A673 (cell line): ENCODE results near the gene NCK1. TPM values are rescaled to one million over a fixed set of nuclear protein-coding genes. Genes with fewer than 3 reads are reported as not detected.

Experiments
- BruUV-seq: library from RNA; stranded (reverse); fragments of 400-500 nt; replicated peaks from 2 replicates; lab custom pipeline; 2021; lab: Mats Ljungman, UMichigan
- CTCF ChIA-PET: fragments of 300-600 bp; sonication (Branson Sonifier 250); formaldehyde crosslinking; loops from one replicate; lab custom pipeline; 2022; ENCODE audit warnings: antibody characterized with exemption; lab: Charles Lee
- POLR2A ChIA-PET: fragments of 300-600 bp; sonication (Branson Sonifier 250); formaldehyde crosslinking; loops from one replicate; lab custom pipeline; 2022; ENCODE audit warnings: antibody characterized with exemption; ENCODE audit not compliant: low non-redundant PET; lab: Charles Lee
- DNase-seq: peaks from one replicate; pipeline ENCODE4 v3.0.0-alpha.2; 2015; ENCODE audit warnings: low spot score
- H3K27ac ChIP-seq: fragments of 200-600 bp; sonication (generic); 2 replicates; pipeline ENCODE4 v1.5.1; 2016; ENCODE audit warnings: mixed run types, low read depth, mild to moderate bottlenecking, mixed read lengths, antibody characterized with exemption, low read length; ENCODE audit not compliant: poor library complexity, severe bottlenecking
- H3K27me3 ChIP-seq: fragments of 200-600 bp; sonication (generic); replicated peaks from 2 replicates; pipeline ENCODE4 v1.6.1; 2017; ENCODE audit warnings: mixed run types, low read depth, mild to moderate bottlenecking, mixed read lengths, antibody characterized with exemption, low read length; ENCODE audit not compliant: insufficient read depth, poor library complexity
- H3K36me3 ChIP-seq: fragments of 200-600 bp; sonication (generic); 2 replicates; pipeline ENCODE4 v1.6.1; 2016; ENCODE audit warnings: mixed run types, mild to moderate bottlenecking, mixed read lengths, antibody characterized with exemption, low read length; ENCODE audit not compliant: insufficient read depth, poor library complexity, severe bottlenecking
- H3K4me1 ChIP-seq: fragments of 200-600 bp; sonication (generic); 2 replicates; pipeline ENCODE4 v1.6.1; 2017; ENCODE audit warnings: mixed run types, mild to moderate bottlenecking, mixed read lengths, antibody characterized with exemption, low read length; ENCODE audit not compliant: insufficient read depth, poor library complexity, severe bottlenecking
- H3K4me3 ChIP-seq: fragments of 200-600 bp; sonication (generic); 2 replicates; pipeline ENCODE4 v1.5.1; 2016; ENCODE audit warnings: low read depth, mixed run types, mild to moderate bottlenecking, mixed read lengths, low read length; ENCODE audit not compliant: poor library complexity, severe bottlenecking
- H3K9me3 ChIP-seq: fragments of 200-600 bp; sonication (generic); 2 replicates; pipeline ENCODE4 v1.6.1; 2016; ENCODE audit warnings: mixed run types, low read depth, mild to moderate bottlenecking, mixed read lengths, antibody characterized with exemption, low read length; ENCODE audit not compliant: poor library complexity, severe bottlenecking
- EZH2 ChIP-seq: fragments of 200-600 bp; sonication (generic); IDR thresholded peaks from 2 replicates; pipeline ENCODE4 v1.6.1; 2017; ENCODE audit warnings: borderline replicate concordance, low read depth, mild to moderate bottlenecking, mixed read lengths, antibody characterized with exemption, low read length; ENCODE audit not compliant: poor library complexity, severe bottlenecking
- intact Hi-C: fragments of 100-400 bp; cut with micrococcal nuclease; formaldehyde crosslinking; loops from one replicate; pipeline ENCODE4 v1.10.0; 2022; ENCODE audit not compliant: unreplicated experiment
- total RNA-seq: library from RNA; stranded (reverse); gene quantifications from 2 replicates; pipeline ENCODE4 v1.2.3, GENCODE V29; 2021
- TF ChIP-seq, protein P1 (sequence below): fragments of 300-800, 200-600 bp; sonication (generic); conservative IDR thresholded peaks from 2 replicates; pipeline ENCODE4 v1.5.1; 2017; ENCODE audit warnings: low read depth, mild to moderate bottlenecking, antibody characterized with exemption, low read length, moderate library complexity, mixed read lengths

Gene NCK1
- total RNA-seq, 1 experiment from 2014 or later: 50.2 TPM

DNA sequence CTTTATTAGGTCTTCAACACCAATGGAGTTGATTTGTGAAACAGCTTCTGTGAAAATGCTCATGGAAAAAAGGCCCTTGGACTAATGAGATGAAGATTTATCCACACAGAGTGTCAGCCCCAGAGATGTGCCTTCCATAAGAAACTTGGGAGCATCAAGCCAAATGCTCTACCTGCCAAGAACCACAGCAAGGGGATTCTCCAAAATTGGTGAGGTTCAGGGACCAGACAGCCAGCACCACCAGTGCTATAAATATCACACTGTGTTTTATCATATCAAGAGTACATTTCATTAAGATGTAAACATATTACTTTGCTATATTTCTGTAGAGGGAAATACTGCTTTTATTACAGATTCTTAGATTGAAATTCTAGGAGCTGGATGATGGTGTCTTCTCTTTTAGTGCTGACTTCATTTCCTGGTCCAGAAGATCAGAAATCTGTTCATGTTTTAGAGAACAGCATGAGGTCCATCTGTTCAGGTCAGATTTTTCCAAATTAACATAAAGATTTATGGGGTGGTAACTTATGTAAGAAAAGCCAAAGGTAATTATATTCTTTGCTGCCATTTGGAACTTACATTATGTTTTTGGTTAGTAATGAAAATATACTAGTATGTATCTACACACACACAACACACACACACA is 25.4 kb upstream of the NCK1 start:
- Histone ChIP-seq H3K27ac (peak overlapping the region; percentile 91), H3K4me1 (peaks cover 73% of the 10 kb centered on the region)
- no TSS peak for BruUV-seq

DNA sequence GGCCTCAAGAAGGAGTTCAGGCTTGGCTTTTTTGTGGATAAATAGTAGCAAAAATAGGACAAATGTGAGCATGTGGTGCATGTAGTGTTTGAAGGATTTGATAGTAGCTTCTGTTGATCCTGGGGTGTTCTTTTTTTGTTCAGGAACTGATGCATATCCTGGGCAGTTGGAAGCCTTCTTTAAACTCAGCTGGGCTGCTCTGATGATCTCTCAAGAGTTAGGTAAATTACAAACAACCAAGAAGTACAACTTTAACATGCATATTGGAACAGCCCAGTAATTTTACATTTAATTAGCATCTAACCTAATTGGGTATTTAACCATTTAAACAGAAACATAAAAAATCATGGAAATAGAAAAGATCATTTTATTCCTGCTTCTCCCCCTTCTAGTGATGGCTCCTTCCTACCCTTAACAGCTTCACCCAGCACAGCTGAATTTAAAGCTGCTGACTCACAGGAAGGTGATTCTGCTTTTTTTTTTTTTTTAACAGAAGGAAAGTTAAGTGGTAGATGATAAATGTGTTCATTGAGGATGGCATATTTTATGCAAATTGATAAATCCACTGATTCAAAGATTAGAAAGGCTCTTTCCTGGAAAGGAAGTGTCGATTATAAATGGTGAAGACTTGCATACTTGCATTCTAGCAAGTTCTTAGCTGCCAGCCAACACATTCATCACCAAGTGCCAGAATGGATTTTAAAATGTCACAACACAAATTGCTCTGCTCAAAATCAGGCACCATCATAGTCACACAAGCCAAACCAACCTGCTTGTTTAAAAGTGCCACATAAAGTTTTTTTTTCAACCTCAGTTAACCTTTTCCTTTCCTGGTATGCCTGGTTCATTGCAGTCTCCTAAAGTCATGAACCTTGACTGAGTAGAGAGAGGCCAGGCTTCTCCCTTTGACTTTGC is 23.1 kb upstream of the NCK1 start:
- ChIA-PET CTCF (interaction anchor here (1.6 kb wide), 1 partner anchor 86 kb away, joined by 6 read pairs; the partner anchor contains the start of gene STAG1), POLR2A (interaction anchor here (0.6 kb wide), 2 partner anchors 143 to 651 kb away, joined by 3 to 4 read pairs; no protein-coding TSS in a partner anchor)
- intact Hi-C loops: loop anchor here (2.0 to 5.0 kb wide), 3 partner anchors 36 to 642 kb away; partner anchors contain the start of genes MSL2 and STAG1
- H3K36me3 ChIP-seq: no peaks in the 10 kb centered on the region
- H3K27ac ChIP-seq: peak overlapping the region; percentile 91
- peaks cover 67% of the 10 kb centered on the region for H3K4me1 ChIP-seq
- TF ChIP-seq, protein P1, sequence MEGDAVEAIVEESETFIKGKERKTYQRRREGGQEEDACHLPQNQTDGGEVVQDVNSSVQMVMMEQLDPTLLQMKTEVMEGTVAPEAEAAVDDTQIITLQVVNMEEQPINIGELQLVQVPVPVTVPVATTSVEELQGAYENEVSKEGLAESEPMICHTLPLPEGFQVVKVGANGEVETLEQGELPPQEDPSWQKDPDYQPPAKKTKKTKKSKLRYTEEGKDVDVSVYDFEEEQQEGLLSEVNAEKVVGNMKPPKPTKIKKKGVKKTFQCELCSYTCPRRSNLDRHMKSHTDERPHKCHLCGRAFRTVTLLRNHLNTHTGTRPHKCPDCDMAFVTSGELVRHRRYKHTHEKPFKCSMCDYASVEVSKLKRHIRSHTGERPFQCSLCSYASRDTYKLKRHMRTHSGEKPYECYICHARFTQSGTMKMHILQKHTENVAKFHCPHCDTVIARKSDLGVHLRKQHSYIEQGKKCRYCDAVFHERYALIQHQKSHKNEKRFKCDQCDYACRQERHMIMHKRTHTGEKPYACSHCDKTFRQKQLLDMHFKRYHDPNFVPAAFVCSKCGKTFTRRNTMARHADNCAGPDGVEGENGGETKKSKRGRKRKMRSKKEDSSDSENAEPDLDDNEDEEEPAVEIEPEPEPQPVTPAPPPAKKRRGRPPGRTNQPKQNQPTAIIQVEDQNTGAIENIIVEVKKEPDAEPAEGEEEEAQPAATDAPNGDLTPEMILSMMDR: no peak
- TF ChIP-seq EZH2: no peak
- H3K4me3 ChIP-seq: peak overlapping the region; percentile 5
- BruUV-seq: TSS peak; percentile 90
- DNase-seq: peak; percentile 96
- H3K9me3 ChIP-seq: no peaks in the 10 kb centered on the region
- no peaks in the 10 kb centered on the region for H3K27me3 ChIP-seq

More for the DNA sequence above, 25.4 kb upstream of the NCK1 start:
- H3K27me3 ChIP-seq: no peaks in the 10 kb centered on the region
- H3K9me3 ChIP-seq: no peaks in the 10 kb centered on the region
- no peaks in the 10 kb centered on the region for H3K36me3 ChIP-seq
- intact Hi-C loops: loop anchor here (5.0 kb wide), 2 partner anchors 84 to 639 kb away; partner anchors contain the start of genes MSL2 and STAG1
- peak; percentile 79 for DNase-seq
- CTCF ChIA-PET: no interaction called here
- no peak overlapping the region for H3K4me3 ChIP-seq
- POLR2A ChIA-PET: no interaction called here
- TF ChIP-seq, protein P1: no peak
- TF ChIP-seq EZH2: no peak

DNA sequence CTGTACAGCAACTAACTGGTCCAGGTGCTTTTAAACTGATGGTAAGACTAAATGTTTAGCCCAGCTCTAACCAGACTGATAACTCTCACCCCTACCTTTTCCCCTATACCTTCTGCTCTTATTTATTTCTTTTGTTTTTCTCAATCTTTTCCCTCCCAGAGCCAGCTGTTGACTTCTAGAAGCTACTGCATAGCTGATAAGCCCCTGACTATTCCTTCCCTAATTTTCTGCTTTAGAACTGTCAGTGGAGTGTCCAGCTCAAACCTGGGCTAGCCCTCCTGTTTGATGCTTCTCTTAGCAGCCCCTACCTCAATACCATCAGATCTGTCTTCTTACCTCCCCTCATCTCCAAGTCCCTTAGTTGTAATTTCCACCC is 22.5 kb upstream of the NCK1 start:
- Histone ChIP-seq H3K27ac (peak overlapping the region; percentile 91), H3K36me3 (no peaks in the 10 kb centered on the region), H3K9me3 (no peaks in the 10 kb centered on the region), H3K4me1 (peaks cover 63% of the 10 kb centered on the region), H3K4me3 (no peak overlapping the region), H3K27me3 (no peaks in the 10 kb centered on the region)
- DNase-seq: no peak
- TF ChIP-seq, protein P1: no peak
- no peak for TF ChIP-seq EZH2
- BruUV-seq: no TSS peak
- ChIA-PET POLR2A (no interaction called here), CTCF (interaction anchor here (1.6 kb wide), 1 partner anchor 87 kb away, joined by 6 read pairs; the partner anchor contains the start of gene STAG1)
- intact Hi-C loops: loop anchor here (2.0 to 5.0 kb wide), 3 partner anchors 37 to 642 kb away; partner anchors contain the start of genes MSL2 and STAG1
